NCI-H526 (cell line): ENCODE measurements around the gene CIB1.
"Not testable (repeated sequence)": the region's sequence is repeated elsewhere in the genome, so short reads cannot be mapped to it uniquely, and the experiment has no call there.

Experiments used
- DNase-seq, 2 experiments: peaks; one replicate each; lab custom pipeline; 2025; lab: John Stamatoyannopoulos, UW

The CIB1 gene

GRCh38 chr15:90233387-90234095 lies at the start of gene CIB1:
TSS of gene CIB1 (minus strand) at chr15:90233941. CDS start at chr15:90233885, 56 bp downstream.
- peak; percentile 37 to 93 for DNase-seq

- DNase-seq = peak in 1 of 2 experiments; percentile 18
These were observed 47.9 kb upstream of the CIB1 start for GRCh38 chr15:90281637-90282036.

DNA sequence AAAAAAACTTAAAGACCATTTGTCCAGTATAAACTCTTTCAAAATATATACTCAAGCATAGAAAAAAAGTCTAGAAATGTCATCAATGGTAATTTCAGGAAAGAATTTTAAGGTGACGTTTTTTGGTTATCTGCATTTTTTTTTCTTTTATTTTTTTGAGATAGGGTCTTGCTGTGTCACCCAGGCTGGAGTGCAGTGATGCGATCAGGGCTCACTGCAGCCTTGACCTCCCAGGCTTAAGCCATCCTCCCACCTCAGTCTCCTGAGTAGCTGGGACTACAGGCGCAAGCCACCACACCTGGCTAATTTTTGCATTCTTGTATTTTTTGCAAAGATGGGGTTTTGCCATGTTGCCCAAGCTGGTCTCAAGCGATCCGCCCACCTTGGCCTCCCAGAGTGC lies 47.0 kb upstream of the CIB1 start:
- not testable (repeated sequence) for DNase-seq

DNA sequence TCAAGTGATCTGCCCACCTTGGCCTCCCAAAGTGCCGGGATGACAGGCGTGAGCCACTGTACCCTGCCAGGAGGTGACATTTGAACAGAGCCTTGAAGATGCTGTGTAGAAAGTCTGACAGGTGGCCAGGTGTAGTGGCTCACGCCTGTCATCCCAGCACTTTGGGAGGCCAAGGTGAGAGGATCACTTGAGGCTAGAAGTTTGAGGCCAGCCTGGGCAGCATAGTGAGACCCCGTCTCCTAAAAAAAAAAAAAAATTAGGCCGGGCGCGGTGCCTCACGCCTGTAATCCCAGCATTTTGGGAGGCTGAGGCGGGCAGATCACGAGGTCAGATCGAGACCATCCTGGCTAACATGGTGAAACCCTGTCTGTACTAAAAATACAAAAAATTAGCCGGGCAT lies 44.7 kb upstream of the CIB1 start:
- not testable (repeated sequence) for DNase-seq

GRCh38 chr15:90271459-90272166 lies 37.9 kb upstream of the CIB1 start:
- DNase-seq = no peak

GRCh38 chr15:90270502-90271150 lies 36.9 kb upstream of the CIB1 start:
- DNase-seq = no peak

DNA sequence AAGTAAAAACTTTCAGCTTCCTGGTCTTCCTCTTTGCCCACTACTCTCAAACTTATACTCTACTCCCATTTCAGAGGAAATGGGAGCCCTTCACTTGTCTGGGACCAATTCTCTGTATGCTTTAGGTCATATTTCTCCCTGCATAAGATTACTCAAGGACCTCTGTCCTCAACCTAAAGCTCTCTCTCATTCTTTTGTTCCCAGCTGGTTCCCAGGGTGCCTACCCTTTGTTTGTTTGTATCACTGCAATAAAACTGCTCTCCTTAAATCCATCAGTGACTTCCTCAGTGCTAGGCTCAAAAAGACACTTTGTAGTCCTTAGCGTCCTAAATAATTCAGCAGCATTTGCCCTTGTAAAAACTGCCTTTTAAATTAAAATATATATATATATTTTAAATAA lies 34.7 kb upstream of the CIB1 start:
- no peak for DNase-seq

- DNase-seq = peak in 1 of 2 experiments; percentile 30
These were observed 32.7 kb upstream of the CIB1 start for GRCh38 chr15:90266485-90266884.

- peak; percentile 63 to 67 for DNase-seq
These were observed 32.3 kb upstream of the CIB1 start for GRCh38 chr15:90266061-90266431.

GRCh38 chr15:90265271-90266060 lies 31.7 kb upstream of the CIB1 start, which contains the start of gene NGRN:
TSS of gene NGRN (plus strand) at chr15:90265672. CDS start at chr15:90265713, 41 bp downstream.
- DNase-seq = peak; percentile 81 to 93

GRCh38 chr15:90264671-90265070 lies 30.9 kb upstream of the CIB1 start:
- no peak for DNase-seq

- no peak for DNase-seq
These were observed 28.7 kb upstream of the CIB1 start for GRCh38 chr15:90262426-90262825.

DNA sequence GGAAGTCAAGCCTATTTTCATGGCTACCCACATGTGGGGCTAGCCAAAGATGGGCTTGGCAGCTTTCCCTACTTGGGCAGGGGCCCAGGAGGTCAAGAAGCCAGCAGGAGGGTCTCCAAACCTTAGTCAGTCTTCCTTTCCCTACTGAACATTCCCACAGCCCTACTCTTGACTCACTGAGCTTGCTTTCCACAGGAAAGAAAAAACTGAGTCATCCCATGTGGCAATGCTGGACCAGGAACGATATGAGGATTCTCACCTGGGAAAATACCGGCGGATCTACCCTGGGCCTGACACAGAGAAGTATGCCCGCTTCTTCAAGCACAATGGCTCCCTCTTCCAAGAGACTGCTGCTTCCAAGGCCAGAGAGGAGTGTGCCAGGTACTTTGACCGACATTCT lies 28.1 kb upstream of the CIB1 start:
- DNase-seq = no peak

GRCh38 chr15:90260731-90261130 lies 27.0 kb upstream of the CIB1 start:
- DNase-seq = not testable (repeated sequence)

DNA sequence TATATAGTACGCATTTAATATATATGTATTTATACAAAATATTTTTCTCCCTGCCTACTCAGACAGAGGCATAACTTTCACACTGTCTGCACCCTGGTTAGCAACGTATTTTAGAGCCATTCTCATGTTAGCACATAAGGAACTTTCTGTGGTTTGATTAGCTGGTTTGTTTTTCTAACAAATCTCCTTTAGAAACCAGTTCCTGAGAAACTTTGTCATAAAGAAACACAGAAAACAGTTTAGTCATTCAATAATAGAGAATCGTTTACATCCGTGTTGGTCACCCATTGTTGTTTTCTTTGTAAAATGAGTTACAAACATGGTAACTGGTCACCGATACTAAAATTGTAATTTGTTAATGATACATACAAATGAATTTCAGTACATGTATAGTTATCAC lies 25.8 kb upstream of the CIB1 start:
- DNase-seq = no peak

- DNase-seq = no peak
These were observed 24.0 kb upstream of the CIB1 start for GRCh38 chr15:90257776-90258175.

GRCh38 chr15:90249203-90249863 lies 15.6 kb upstream of the CIB1 start, which contains the start of gene TTLL13:
TSS of gene TTLL13 (plus strand) at chr15:90249556. CDS start at chr15:90250631, 1,075 bp downstream.
- peak; percentile 58 to 95 for DNase-seq

DNA sequence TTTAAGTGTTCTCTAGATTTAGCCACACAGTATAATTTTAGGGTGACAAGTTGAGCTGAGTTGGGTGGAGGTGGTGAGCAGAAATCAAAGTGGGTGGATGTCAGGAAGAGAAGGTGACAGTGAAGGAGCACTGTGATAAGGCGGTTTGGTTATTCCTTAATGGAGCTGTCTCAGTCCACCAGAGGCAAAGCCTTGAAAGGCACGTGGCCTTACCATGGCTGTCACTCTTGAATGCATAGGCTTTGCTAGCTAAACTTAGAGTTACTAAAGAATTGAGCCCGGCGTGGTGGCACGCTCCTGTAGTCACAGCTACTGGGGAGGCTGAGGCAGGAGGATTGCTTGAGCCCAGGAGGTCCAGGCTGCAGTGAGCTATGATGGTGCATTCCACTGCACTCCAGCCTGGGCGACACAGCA lies 15.1 kb upstream of the CIB1 start:
- no peak for DNase-seq

GRCh38 chr15:90243943-90244639 lies 10.3 kb upstream of the CIB1 start:
- DNase-seq = no peak

GRCh38 chr15:90241343-90242192 lies 7.8 kb upstream of the CIB1 start:
- no peak for DNase-seq
